Measurements from ENCODE around the gene PGPEP1. TPM values are rescaled to one million over a fixed set of nuclear protein-coding genes. Genes with fewer than 3 reads are reported as not detected.
A peak's percentile ranks its signal among the peaks of the same experiment; 100 is the strongest.

The PGPEP1 gene
- total RNA-seq, 1 experiment from 2014 or later = 11.4 TPM

DNA sequence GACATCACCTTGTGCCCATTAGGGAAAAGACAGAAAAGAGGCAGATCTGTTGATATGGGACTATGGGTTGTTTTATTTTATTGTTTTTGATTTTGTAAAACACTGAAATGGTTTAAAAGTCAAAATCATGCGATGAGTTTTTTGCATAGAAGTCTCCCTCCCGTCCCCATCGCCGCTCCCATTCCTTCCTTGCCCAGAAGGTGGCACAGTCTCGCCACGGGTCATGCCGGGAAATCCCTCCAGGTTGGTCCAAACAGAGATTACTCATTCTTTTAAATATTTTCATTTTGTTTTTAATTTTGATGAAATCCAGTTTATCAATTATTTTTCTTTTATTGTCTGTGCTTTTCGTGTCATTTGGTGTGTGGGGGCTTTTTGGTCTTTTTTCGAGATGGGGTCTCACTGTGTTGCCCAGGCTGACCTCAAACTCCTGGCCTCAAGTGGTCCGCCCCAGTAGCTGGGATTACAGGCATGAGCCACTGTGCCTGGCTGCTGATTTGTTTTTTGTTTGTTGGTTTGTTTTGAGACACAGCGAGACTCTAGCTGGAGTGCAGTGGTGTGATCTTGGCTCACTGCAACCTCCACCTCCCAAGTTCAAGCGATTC lies 9.2 kb downstream of the PGPEP1 start:
- H3K79me2 ChIP-seq (ENCODE audit: low read length) = no peaks in the 10 kb centered on the region
- H3K9me3 ChIP-seq (ENCODE audit: low read length) = no peaks in the 10 kb centered on the region
- H3K27me3 ChIP-seq (ENCODE audit: low read length) = no peaks in the 10 kb centered on the region
- peak; percentile 84 for ATAC-seq
- POLR2A ChIA-PET (ENCODE audit: unreplicated experiment) = no interaction called here
- peak; percentile 79 for DNase-seq
- no peaks in the 10 kb centered on the region for H3K4me1 ChIP-seq (ENCODE audit: insufficient read depth, low read length)
- H3K9me2 ChIP-seq (replicated peaks; ENCODE audit: low read length) = no peaks in the 10 kb centered on the region
- H3K4me3 ChIP-seq (ENCODE audit: low read length) = no peak overlapping the region
- no peak for TF ChIP-seq EZH2phosphoT487 (IDR thresholded peaks at IDR 0.05; ENCODE audit: borderline replicate concordance, low read length)
- TF ChIP-seq, protein P1, sequence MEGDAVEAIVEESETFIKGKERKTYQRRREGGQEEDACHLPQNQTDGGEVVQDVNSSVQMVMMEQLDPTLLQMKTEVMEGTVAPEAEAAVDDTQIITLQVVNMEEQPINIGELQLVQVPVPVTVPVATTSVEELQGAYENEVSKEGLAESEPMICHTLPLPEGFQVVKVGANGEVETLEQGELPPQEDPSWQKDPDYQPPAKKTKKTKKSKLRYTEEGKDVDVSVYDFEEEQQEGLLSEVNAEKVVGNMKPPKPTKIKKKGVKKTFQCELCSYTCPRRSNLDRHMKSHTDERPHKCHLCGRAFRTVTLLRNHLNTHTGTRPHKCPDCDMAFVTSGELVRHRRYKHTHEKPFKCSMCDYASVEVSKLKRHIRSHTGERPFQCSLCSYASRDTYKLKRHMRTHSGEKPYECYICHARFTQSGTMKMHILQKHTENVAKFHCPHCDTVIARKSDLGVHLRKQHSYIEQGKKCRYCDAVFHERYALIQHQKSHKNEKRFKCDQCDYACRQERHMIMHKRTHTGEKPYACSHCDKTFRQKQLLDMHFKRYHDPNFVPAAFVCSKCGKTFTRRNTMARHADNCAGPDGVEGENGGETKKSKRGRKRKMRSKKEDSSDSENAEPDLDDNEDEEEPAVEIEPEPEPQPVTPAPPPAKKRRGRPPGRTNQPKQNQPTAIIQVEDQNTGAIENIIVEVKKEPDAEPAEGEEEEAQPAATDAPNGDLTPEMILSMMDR (conservative IDR thresholded peaks at IDR 0.05; ENCODE audit: low read depth, low read length) = peak; percentile 92
- no peak for TF ChIP-seq EZH2 (IDR thresholded peaks at IDR 0.05; ENCODE audit: low read length, unreplicated experiment)
- no peaks in the 10 kb centered on the region for H4K20me1 ChIP-seq (ENCODE audit: low read length)
- H3K4me2 ChIP-seq (ENCODE audit: low read length) = no peak overlapping the region
- no peak overlapping the region for H3K27ac ChIP-seq (ENCODE audit: low read length)
- no peak overlapping the region for H2AFZ ChIP-seq (ENCODE audit: low read length)
- H3F3A ChIP-seq (ENCODE audit: low read length, unreplicated experiment) = no peaks in the 10 kb centered on the region
- CTCF ChIA-PET = interaction anchor here (0.6 kb wide), 2 partner anchors 13 to 57 kb away, joined by 3 to 6 read pairs; no protein-coding TSS in a partner anchor
- H3K36me3 ChIP-seq (ENCODE audit: low read depth, low read length) = no peaks in the 10 kb centered on the region
- intact Hi-C loops (cut with micrococcal nuclease) = loop anchor here (1.0 kb wide), 2 partner anchors 41 to 61 kb away; no protein-coding TSS in a partner anchor
- BruUV-seq (replicated peaks) = no TSS peak
- no peak overlapping the region for H3K9ac ChIP-seq (ENCODE audit: low read length)

DNA sequence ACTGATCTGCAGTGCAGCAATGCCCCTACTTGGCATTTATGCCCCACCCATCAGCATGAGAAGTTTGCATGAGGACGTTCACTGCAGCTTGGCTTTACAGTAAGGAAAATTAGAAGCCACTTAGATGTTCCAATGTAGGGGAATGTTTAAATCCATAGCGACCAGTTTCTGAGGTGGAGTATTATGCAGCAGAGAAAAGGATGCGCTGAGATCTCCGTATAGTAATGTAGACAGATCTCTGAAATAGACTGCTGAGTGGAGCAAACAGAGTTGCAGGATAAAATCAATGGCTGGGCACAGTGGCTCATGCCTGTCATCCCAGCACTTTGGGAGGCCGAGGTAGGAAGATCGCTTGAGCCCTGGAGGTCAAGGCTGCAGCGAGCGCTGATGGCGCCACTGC lies 10.1 kb downstream of the PGPEP1 start:
- Histone ChIP-seq H4K20me1 (ENCODE audit: low read length) (no peaks in the 10 kb centered on the region), H3K27me3 (ENCODE audit: low read length) (no peaks in the 10 kb centered on the region), H3K36me3 (ENCODE audit: low read depth, low read length) (no peaks in the 10 kb centered on the region), H3K9me2 (replicated peaks; ENCODE audit: low read length) (no peaks in the 10 kb centered on the region), H3K4me1 (ENCODE audit: insufficient read depth, low read length) (no peaks in the 10 kb centered on the region), H3K27ac (ENCODE audit: low read length) (no peak overlapping the region), H3K4me3 (ENCODE audit: low read length) (no peak overlapping the region), H3K9ac (ENCODE audit: low read length) (no peak overlapping the region), H3F3A (ENCODE audit: low read length, unreplicated experiment) (no peaks in the 10 kb centered on the region), H3K4me2 (ENCODE audit: low read length) (no peak overlapping the region), H3K79me2 (ENCODE audit: low read length) (no peaks in the 10 kb centered on the region), H3K9me3 (ENCODE audit: low read length) (no peaks in the 10 kb centered on the region), H2AFZ (ENCODE audit: low read length) (no peak overlapping the region)
- intact Hi-C loops (cut with micrococcal nuclease) = no loop called here
- ChIA-PET CTCF (no interaction called here), POLR2A (ENCODE audit: unreplicated experiment) (no interaction called here)
- BruUV-seq (replicated peaks) = TSS peak; percentile 40
- no peak for DNase-seq
- TF ChIP-seq EZH2phosphoT487 (IDR thresholded peaks at IDR 0.05; ENCODE audit: borderline replicate concordance, low read length) (no peak), EZH2 (IDR thresholded peaks at IDR 0.05; ENCODE audit: low read length, unreplicated experiment) (no peak)
- TF ChIP-seq, protein P1 (conservative IDR thresholded peaks at IDR 0.05; ENCODE audit: low read depth, low read length) = no peak
- no peak for ATAC-seq

DNA sequence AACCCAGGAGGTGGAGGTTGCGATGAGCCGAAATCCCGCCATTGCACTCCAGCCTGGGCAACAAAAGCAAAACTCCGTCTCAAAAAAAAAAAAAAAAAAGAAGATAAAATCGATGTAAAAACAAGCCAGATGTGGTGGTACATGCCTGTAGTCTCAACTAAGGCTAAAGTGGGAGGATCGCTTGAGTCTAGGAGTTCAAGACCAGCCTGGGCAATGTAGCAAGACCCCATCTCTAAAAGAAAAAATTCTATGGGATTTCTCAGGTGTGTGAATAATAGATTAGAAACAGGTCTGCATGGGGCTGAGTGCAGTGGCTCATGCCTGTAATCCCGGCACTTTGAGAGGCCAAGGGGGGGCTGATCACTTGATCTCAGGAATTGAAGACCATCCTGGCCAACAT lies 11.1 kb downstream of the PGPEP1 start:
- POLR2A ChIA-PET (ENCODE audit: unreplicated experiment) = no interaction called here
- Histone ChIP-seq H3K27me3 (ENCODE audit: low read length) (no peaks in the 10 kb centered on the region), H3F3A (ENCODE audit: low read length, unreplicated experiment) (no peaks in the 10 kb centered on the region), H3K9me3 (ENCODE audit: low read length) (no peaks in the 10 kb centered on the region), H3K4me1 (ENCODE audit: insufficient read depth, low read length) (no peaks in the 10 kb centered on the region), H3K9me2 (replicated peaks; ENCODE audit: low read length) (no peaks in the 10 kb centered on the region), H4K20me1 (ENCODE audit: low read length) (no peaks in the 10 kb centered on the region), H2AFZ (ENCODE audit: low read length) (no peak overlapping the region), H3K79me2 (ENCODE audit: low read length) (no peaks in the 10 kb centered on the region), H3K4me2 (ENCODE audit: low read length) (no peak overlapping the region), H3K27ac (ENCODE audit: low read length) (no peak overlapping the region), H3K36me3 (ENCODE audit: low read depth, low read length) (no peaks in the 10 kb centered on the region), H3K9ac (ENCODE audit: low read length) (no peak overlapping the region), H3K4me3 (ENCODE audit: low read length) (no peak overlapping the region)
- DNase-seq (no peak), ATAC-seq (no peak)
- CTCF ChIA-PET = no interaction called here
- intact Hi-C loops (cut with micrococcal nuclease) = no loop called here
- no peak for TF ChIP-seq EZH2phosphoT487 (IDR thresholded peaks at IDR 0.05; ENCODE audit: borderline replicate concordance, low read length)
- BruUV-seq (replicated peaks) = no TSS peak
